ENCODE results near the gene TMED10. TPM values are rescaled to one million over a fixed set of nuclear protein-coding genes. Genes with fewer than 3 reads are reported as not detected.

Gene TMED10
- total RNA-seq, result 100 to 1,000 TPM; 189 to 372 (median 341) TPM

DNA sequence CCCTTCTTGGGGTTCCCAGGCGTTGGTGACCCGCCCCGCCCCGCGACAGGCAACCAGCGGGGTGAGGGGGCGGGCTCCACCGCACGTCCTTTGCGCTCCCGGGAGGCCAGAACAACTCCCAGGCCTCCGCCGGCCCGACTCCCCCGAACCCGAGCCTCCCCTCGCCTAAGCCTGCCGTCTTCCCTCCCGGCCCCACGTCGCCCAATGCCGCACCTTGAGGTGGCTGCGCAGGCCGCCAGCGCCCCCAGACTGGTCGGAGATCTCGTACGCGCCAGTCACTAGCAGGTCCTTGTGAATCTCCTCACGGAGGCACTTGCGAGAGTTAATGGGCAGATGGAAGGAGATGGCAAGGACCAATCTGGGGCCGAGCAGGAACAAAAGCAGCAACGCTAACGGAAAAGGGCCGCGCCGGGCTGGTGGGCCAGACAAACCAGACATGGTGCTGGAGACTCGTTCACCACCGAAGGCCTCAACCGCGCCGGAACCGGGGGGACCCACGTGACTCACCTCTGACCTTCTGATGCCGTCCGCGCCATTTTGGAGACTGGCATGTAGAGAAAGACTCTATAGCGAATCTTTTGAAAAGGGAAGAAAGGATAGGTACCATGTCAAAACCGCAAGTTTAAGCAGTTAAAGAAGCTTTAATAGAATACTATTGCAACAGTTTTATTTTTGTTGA lies at the start of gene TMED10:
TMED10 (minus strand) TSS at position 471 of the 679 bp plus-strand sequence; CDS start at position 438, 33 bp downstream.
- DNase-seq (ENCODE audit: low spot score) (peak; percentile 71), ATAC-seq (ENCODE audit: low FRiP score) (peak; percentile 93)
- TF ChIP-seq CTCF (IDR thresholded peaks at IDR 0.05), result no peak

- no peak for TF ChIP-seq CTCF (IDR thresholded peaks at IDR 0.05)
- ATAC-seq (ENCODE audit: low FRiP score) (no peak), DNase-seq (ENCODE audit: low spot score) (no peak)
Observed at GRCh38 chr14:75224561-75224960, 48.1 kb upstream of the TMED10 start.

DNA sequence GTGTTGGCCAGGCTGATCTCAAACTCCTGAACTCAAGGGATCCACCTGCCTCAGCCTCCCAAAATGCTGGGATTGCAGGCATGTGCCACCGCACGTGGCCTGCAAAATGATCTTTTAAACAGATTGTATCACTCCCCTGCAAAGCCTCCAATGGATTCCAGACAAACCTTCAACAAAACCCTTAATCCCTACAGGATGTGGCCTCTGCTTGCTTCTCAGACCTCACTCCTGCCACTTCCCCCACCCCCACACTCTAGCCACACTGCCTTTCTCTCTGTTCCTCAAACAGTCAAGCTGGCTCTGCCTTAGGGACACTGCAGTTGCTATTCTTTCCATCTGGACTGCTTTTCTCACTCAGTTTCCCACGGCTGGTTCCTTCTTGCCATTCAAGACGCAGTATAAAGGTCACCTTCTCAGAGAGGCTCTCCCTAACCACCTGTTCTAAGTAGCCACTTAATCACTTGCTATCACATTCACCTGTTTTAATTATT lies 47.3 kb upstream of the TMED10 start:
- ATAC-seq (ENCODE audit: low FRiP score) (no peak), DNase-seq (ENCODE audit: low spot score) (no peak)
- TF ChIP-seq CTCF (IDR thresholded peaks at IDR 0.05), result no peak

- ATAC-seq (ENCODE audit: low FRiP score), result peak; percentile 60
- TF ChIP-seq CTCF (IDR thresholded peaks at IDR 0.05), result no peak
- DNase-seq (ENCODE audit: low spot score), result no peak
Observed at GRCh38 chr14:75222208-75222701, 45.8 kb upstream of the TMED10 start.

DNA sequence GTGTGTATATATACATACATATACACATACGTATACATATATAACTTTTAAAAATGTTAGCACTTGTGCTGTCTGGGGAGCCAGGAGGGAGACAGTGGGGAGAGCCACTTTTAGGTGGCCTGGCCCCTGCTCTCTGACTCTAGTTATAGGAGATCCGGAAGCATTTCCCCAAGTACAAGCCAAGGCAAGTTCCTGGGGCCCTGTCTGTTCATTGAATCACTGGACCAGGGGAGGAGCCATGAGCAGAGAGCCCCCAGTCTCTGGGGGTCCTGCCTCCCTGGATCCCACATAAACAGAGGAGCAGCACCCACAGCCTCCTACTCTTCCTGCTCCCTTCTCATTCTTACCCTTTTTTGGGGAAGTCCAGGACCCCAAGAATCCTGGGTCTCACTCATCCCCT lies 45.4 kb upstream of the TMED10 start:
- ATAC-seq (ENCODE audit: low FRiP score) (no peak), DNase-seq (ENCODE audit: low spot score) (no peak)
- TF ChIP-seq CTCF (IDR thresholded peaks at IDR 0.05), result no peak

DNA sequence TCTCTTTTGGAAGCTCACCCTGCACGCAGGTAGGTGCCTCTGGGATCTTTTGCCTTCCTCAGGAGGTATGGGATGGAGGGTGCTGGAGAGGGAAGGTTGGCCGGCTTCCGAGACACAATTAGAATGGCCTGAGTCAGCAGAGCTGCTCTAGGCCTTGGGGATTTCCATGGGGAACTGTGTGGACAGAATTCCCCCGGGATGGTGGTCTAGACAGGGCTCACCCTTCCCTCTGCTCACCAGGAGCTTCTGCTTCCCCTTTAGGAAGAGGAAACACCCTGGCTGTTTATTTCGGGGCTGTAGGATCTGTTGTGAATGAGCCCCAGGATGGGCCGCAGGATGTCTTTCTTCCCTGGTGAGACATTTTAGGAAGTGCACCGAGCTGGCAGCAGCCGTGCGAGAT lies 43.7 kb upstream of the TMED10 start:
- no peak for ATAC-seq (ENCODE audit: low FRiP score)
- no peak for TF ChIP-seq CTCF (IDR thresholded peaks at IDR 0.05)
- DNase-seq (ENCODE audit: low spot score), result no peak
